Measurements from ENCODE around the gene FH.

FH gene

DNA sequence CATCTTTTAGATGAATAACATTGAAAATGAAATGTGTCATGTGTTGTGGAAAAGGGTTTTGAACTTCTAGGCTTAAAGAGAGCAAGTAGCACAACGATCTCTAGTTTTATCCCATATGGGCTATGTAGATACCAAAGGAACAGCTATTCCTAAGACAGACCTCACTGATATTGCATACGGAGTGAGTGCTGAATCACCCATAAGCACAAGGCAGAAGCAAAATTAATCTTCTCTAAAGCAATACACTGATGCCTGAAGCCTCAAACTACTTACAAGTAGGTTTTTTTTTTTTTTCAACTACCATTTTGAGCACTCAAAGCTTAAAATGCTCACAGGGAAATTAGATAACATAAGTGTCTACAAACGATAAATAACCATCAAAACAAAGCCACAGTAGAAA lies 7.6 kb upstream of the FH start:
- in situ Hi-C loops (cut with HindIII; ENCODE audit: low sequenced_read_pairs), result loop anchor here (25.0 kb wide), 1 partner anchor 310 kb away; the partner anchor contains the start of gene EXO1

GRCh38 chr1:241525026-241525425 lies 5.5 kb upstream of the FH start:
- in situ Hi-C loops (cut with HindIII; ENCODE audit: low sequenced_read_pairs), result loop anchor here (25.0 kb wide), 1 partner anchor 312 kb away; the partner anchor contains the start of gene EXO1

DNA sequence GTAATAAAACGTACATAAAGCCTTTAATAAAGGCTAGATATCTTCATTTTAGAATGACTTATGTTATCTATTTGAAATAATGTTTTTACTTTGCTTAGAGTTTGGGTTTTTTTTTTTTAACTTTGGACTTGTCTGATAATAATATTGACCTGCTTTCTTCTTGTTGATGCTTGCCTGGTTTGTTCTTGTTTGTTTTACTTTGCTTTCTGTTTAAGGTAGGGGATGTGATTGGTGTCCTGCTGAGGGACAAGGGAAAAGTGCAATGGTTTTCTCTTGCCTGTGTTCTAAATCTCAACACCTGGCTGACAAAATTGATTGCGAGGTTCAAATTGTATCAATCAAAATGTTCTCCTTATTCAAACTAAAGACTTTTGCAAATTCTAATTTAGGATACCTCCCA lies 2.2 kb upstream of the FH start:
- in situ Hi-C loops (cut with HindIII; ENCODE audit: low sequenced_read_pairs), result no loop called here

GRCh38 chr1:241520080-241520465 lies 518 bp upstream of the FH start:
- in situ Hi-C loops (cut with HindIII; ENCODE audit: low sequenced_read_pairs), result no loop called here

DNA sequence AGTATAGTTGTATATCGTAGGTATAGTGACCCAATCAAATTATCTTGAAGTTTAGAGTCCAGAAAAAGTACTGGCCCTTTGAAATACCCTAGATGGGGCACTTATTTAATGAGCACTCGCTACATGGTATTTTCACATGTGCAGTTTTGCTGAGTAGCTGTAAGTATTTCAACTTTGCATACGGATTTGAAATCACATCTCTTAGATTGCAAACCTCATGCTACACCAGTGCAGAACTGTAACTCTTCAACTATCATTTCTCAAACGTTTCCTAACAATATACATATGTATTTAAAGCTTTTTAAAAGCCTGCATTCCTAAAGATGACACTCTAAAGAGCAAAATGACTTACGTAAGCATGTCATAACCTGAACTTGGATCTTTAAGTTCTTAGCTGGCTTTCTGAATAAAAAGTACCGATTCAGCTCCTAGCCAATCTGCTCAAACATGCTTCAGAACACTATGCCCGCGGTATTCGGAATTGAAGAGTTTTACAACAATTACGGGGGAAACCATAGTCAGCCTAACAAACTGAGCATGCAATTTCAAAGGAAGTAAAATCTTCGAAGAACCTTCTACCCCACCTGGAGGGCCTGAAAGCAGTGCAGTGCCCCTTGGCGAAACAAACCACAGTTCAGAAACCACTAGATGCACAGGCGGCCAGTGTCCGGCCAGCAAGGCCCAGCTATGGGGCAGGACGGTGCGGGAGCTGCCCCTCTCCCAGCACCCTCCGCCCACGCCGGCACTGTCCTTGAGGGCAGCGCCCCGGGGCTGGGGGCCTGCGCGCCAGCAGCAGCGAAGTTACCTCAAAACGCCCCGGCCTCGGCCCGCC lies 863 bp downstream of the FH start:
- in situ Hi-C loops (cut with HindIII; ENCODE audit: low sequenced_read_pairs), result no loop called here

GRCh38 chr1:241513378-241513777 lies 6.2 kb downstream of the FH start:
- in situ Hi-C loops (cut with HindIII; ENCODE audit: low sequenced_read_pairs), result no loop called here

DNA sequence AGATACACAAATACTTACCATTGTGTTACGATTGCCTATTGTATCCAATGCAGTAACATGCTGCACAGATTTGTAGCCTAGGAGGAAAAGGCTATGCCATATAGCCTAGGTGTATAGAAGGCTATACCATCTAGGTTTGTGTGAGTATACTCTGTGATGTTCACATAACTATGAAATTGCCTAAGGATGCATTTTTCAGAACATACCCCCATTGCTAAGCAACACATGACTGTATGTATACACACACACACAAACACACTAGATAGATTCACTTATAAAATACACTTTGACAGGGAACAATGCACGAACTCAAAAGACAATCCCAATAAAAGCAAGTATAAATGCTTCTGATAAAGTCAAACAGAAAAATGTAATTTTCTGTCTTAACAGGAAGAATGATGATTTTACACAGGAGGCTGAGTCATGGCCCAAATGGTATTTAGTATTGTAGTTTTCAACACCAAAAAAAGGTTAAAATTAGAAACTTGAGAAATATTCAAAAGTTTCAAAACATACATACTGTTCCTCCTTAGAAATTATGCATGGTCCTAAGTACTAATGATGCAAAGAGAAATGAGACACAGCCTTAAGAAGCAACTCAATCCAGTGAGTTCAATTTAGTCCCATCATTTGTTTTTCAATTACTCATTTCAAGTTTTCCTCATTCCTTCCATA lies 12.2 kb downstream of the FH start:
- in situ Hi-C loops (cut with HindIII; ENCODE audit: low sequenced_read_pairs), result no loop called here

DNA sequence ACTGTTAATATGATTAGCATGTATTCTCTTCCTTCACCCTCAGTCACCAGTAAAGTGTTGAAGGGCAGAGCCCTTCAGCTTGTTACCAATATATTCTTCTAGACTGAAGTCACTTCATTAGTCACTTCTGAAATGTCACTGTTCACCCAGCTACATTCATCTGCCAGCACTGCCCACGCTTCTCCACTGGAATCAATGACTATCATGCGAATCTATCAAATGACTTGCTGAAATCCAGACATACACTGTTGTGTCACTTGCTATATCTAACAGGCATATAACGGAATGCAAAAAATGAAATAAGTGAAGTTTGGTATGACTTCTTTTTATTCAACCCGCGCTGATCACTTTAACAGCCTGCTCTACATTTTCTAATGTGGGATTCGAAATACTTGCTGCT lies 16.1 kb downstream of the FH start:
- in situ Hi-C loops (cut with HindIII; ENCODE audit: low sequenced_read_pairs), result no loop called here

GRCh38 chr1:241499910-241500309 lies 19.6 kb downstream of the FH start:
- in situ Hi-C loops (cut with HindIII; ENCODE audit: low sequenced_read_pairs), result no loop called here

- in situ Hi-C loops (cut with HindIII; ENCODE audit: low sequenced_read_pairs), result no loop called here
Observed at GRCh38 chr1:241495741-241496140, 23.8 kb downstream of the FH start.

DNA sequence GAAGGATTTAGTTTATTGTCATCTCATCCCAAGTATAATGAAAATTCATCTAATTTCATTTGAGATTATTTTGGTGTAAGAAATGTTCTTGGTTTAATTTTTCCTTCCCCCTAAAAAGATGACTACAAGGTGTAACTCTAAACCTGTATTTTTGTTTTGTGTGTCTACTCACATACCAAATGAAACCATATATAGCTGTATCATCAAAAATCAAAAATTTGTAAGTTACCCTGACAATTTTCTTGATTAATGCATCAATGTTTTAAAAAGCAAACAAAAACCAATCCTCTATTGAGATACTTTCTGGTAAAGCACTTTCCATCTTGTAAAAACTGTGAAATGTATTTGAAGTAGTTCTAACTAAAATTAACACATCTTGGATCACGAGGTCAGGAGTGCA lies 30.8 kb downstream of the FH start:
- in situ Hi-C loops (cut with HindIII; ENCODE audit: low sequenced_read_pairs), result no loop called here

GRCh38 chr1:241485554-241485992 lies 34.0 kb downstream of the FH start:
- in situ Hi-C loops (cut with HindIII; ENCODE audit: low sequenced_read_pairs), result no loop called here

DNA sequence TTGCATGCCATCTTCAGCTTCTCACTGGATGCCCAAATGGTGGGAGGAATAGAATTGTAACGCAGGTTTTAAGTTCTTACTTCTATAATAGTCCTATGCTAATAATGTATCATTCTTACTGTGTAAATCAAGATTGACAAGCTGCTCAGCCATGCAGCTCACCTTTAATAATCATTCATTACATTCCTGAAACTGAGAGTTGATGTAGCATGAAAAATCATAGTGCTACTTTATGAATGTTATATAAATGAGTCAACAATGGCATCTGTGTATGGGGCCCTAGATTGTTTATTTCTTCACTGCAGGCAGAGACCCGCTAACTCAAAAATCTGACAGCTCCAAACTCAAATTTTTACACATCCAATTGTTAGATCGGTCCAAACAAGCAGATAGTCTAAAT lies 34.4 kb downstream of the FH start:
- in situ Hi-C loops (cut with HindIII; ENCODE audit: low sequenced_read_pairs), result no loop called here

GRCh38 chr1:241482761-241483250 lies 36.7 kb downstream of the FH start:
- in situ Hi-C loops (cut with HindIII; ENCODE audit: low sequenced_read_pairs), result no loop called here

- in situ Hi-C loops (cut with HindIII; ENCODE audit: low sequenced_read_pairs), result no loop called here
Observed at GRCh38 chr1:241479294-241479693, 40.3 kb downstream of the FH start.

GRCh38 chr1:241475671-241476070 lies 43.9 kb downstream of the FH start:
- in situ Hi-C loops (cut with HindIII; ENCODE audit: low sequenced_read_pairs), result no loop called here

GRCh38 chr1:241473026-241473425 lies 46.5 kb downstream of the FH start:
- in situ Hi-C loops (cut with HindIII; ENCODE audit: low sequenced_read_pairs), result no loop called here

DNA sequence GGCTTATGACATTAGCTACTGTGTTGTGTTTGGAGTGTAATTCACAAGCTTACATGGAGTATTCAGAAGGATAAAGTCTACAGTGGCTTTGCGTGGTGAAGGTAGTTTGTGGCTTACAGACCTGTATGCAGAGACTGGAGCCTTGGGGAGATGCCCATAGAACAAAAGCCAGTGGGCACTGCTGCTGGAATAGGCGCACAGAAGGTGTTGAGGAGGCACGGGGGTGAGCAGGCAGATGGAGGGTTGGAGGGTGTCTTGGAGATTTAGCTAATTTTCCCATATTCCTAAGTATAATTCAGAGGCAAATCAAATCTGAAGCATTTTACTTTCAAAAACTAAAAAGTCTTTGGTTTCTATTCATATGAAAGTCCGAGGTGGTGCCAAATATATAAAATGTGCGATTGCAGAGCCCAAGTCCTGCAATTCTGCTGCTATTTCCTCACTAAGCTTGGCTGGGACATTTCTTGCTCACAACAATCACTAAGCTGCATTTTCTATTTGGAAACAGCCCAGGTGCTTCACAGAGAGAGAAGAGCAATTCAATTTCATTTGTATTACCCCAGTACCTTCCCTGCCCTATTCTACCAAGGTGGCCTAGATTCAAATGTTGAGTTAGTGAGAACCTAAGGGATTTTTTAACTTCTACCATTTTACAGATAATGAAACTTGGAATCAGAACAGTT lies 48.5 kb downstream of the FH start:
- in situ Hi-C loops (cut with HindIII; ENCODE audit: low sequenced_read_pairs), result no loop called here

- in situ Hi-C loops (cut with HindIII; ENCODE audit: low sequenced_read_pairs), result no loop called here
Observed at GRCh38 chr1:241470361-241470760, 49.2 kb downstream of the FH start.

- in situ Hi-C loops (cut with HindIII; ENCODE audit: low sequenced_read_pairs), result no loop called here
Observed at GRCh38 chr1:241465673-241466072, 53.9 kb downstream of the FH start.

GRCh38 chr1:241464985-241465384 lies 54.6 kb downstream of the FH start:
- in situ Hi-C loops (cut with HindIII; ENCODE audit: low sequenced_read_pairs), result no loop called here

DNA sequence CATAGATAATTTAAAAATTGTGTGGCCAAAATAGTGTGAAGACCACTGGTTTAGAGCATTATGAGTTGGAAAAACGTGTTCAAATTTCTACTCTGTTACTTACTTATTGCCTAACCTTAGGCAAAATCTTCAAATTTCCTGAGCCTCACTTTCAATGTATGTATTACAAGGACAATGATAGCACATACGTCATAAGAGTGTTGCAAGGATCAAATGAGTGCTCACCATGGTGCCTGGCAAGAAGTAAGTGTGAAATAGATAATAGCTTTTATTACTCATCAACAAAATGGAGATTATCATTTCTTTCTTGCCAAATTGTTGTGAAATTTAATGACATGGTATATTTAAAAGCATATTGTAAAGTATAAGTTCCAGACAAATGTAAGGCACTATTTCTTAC lies 57.2 kb downstream of the FH start:
- in situ Hi-C loops (cut with HindIII; ENCODE audit: low sequenced_read_pairs), result no loop called here

All from DLD1 (cell line).